ENCODE results near the gene NPTX1. TPM values are rescaled to one million over a fixed set of nuclear protein-coding genes. Genes with fewer than 3 reads are reported as not detected.

The NPTX1 gene
- total RNA-seq, 1 donor: under 0.01 TPM

DNA sequence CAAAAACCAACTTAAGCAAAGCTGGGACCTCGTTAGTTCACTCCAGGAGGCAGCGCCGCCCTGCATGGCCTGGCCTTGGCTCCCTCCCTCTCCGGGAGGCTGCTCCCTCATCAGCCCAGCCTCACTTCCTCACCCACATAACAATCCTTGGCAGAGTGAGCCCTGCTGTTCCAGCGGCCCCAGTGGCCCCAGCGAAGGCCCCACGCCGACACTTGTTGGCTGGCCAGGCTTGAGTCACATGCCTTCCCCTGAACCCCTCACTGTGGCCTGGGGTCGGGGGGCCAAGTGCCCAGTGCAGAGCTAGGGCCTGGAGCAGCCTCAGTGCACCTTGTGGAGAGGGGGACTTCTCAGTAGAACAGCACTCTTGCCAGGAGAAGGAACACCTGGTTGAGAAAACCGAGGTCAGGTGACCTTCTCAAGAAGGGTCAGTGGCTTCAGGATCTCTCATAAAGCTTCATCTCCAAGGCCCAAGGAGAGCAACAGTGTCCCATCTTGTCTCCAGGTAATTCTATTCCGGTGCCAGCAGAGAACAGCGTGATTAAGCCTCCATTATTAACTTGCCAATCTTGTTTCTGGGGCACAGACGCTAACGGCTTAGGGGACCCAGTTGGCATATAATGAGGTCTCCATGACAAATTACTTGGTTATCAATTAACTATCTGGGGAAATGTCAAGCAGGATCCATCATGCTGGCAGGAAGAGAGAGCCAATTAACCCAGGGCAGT lies 34.6 kb downstream of the NPTX1 start:
- no peaks in the 10 kb centered on the region for H3K27me3 ChIP-seq (ENCODE audit: insufficient read depth, low read length)
- H3K9me3 ChIP-seq (ENCODE audit: low read depth, low read length): no peaks in the 10 kb centered on the region
- no peak overlapping the region for H3K4me3 ChIP-seq (ENCODE audit: low read length)
- H3K4me1 ChIP-seq (ENCODE audit: insufficient read depth, low read length): no peaks in the 10 kb centered on the region

DNA sequence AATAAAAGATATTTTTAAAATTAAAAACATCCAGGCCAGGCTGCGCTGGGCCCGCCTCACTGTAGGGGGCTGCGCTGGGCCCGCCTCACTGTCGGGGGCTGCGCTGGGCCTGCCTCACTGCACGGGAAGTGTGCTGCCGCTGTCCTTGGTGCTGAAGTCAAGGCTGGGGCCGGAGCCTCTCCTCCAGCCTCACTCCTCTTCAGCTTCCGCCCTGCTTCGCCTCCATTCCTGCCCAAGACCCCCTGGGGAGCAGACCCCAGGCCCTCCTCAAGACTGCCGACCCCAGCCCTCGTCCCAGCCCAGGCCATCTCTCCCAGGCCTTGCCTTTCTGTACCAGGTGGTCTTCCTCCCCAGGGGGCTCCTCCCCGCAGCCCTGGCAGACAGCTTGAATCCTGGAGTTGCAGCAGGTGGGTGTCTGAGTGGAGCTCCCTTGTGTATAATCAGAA lies 35.3 kb downstream of the NPTX1 start:
- H3K4me1 ChIP-seq (ENCODE audit: insufficient read depth, low read length): no peaks in the 10 kb centered on the region
- no peaks in the 10 kb centered on the region for H3K9me3 ChIP-seq (ENCODE audit: low read depth, low read length)
- H3K4me3 ChIP-seq (ENCODE audit: low read length): no peak overlapping the region
- no peaks in the 10 kb centered on the region for H3K27me3 ChIP-seq (ENCODE audit: insufficient read depth, low read length)

DNA sequence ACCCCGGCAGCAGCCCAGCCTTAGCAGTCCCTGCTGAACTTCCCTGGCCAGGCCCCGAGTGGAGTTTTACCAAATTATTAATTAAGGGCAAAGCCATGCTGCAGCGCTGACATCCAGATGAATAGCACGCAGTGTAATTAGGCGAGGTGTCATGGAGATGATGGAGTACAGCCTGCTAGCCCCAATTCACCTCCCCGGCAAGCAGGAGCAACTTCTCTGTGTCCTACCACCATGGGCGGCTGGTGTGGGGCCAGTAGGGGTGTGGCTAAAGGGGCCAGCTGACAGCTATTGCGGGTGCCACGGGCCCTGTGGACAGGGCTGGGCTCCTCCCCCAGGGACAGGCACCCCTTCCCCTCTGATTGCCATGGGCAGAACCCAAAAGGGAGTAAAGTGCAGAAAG lies 36.9 kb downstream of the NPTX1 start:
- Histone ChIP-seq H3K9me3 (ENCODE audit: low read depth, low read length) (no peaks in the 10 kb centered on the region), H3K4me1 (ENCODE audit: insufficient read depth, low read length) (no peaks in the 10 kb centered on the region), H3K27me3 (ENCODE audit: insufficient read depth, low read length) (no peaks in the 10 kb centered on the region), H3K4me3 (ENCODE audit: low read length) (no peak overlapping the region)

DNA sequence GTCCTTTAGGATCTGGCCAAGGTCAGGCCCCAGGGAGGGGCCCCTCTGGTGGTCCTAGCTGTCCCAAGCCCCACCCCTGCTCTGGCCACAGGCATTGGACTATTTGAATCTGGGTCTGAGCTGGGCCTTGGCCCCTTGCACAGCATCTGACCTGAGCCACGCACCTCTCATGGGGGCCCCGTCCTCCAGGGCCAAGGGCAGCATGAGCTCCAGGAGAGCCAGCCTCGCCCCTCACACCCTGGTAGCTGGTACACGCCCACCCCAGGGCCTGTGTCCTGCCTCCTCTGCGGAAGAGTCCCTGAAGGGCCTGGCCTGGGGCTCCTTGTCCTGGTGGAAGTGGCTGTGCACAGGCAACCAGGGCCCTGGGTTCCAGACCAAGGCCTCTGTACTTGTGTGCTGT lies 37.6 kb downstream of the NPTX1 start:
- Histone ChIP-seq H3K4me1 (ENCODE audit: insufficient read depth, low read length) (no peaks in the 10 kb centered on the region), H3K27me3 (ENCODE audit: insufficient read depth, low read length) (no peaks in the 10 kb centered on the region), H3K9me3 (ENCODE audit: low read depth, low read length) (no peaks in the 10 kb centered on the region), H3K4me3 (ENCODE audit: low read length) (no peak overlapping the region)

DNA sequence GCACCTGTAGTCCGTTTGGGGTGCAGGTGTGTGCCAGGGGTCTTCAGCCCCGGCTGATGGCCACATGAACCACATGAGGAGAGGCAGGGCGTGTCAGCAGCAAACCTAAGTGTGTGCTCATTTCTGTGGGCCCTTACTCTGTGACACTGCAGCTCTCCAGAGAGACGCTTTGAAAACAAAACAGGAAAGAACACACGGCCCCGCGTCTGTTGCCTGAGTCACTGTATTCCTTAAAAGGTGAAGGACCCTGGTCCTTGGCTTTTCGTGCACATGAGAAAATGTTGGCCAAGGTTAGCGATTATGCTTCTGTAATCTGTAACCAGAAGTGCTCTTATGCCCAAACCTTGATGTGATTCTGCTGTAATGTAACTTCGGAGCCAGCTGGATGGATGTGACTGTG lies 38.9 kb downstream of the NPTX1 start:
- Histone ChIP-seq H3K9me3 (ENCODE audit: low read depth, low read length) (no peaks in the 10 kb centered on the region), H3K4me3 (ENCODE audit: low read length) (no peak overlapping the region), H3K27me3 (ENCODE audit: insufficient read depth, low read length) (no peaks in the 10 kb centered on the region), H3K4me1 (ENCODE audit: insufficient read depth, low read length) (no peaks in the 10 kb centered on the region)

DNA sequence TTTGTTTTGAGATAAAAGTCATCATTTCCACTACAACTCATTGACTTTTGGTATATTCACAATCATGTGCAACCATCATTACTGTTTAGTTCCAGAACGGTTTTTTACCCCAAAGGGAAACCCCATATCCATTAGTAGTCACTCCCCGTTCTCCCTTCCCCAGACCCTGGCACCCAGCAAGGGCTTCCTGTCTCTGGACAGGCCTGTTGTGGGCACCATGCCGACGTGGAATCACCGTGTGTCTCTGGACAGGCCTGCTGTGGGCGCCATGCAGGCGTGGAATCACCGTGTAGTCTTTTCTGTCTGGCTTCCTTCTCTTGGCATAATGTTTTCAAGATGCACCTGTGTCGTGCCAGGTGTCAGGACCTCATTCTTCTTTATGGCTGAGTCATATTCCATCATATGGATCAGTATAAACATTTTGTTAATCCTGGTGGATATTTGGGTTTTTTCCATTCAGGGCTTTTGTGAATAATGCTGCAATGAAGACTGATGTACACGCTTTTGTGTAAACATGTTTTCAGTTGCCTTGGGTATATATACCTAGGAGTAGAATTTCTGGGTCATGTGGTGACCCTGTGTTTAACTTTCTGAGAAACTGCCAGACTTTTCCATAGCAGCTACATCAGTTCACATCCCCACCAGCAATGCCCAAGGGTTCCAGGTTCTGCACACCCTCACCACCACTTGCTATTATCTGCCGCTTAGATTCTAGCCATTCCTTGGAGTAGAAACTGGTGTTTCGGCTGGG lies 42.3 kb downstream of the NPTX1 start:
- Histone ChIP-seq H3K9me3 (ENCODE audit: low read depth, low read length) (no peaks in the 10 kb centered on the region), H3K4me3 (ENCODE audit: low read length) (no peak overlapping the region), H3K27me3 (ENCODE audit: insufficient read depth, low read length) (no peaks in the 10 kb centered on the region), H3K4me1 (ENCODE audit: insufficient read depth, low read length) (no peaks in the 10 kb centered on the region)

DNA sequence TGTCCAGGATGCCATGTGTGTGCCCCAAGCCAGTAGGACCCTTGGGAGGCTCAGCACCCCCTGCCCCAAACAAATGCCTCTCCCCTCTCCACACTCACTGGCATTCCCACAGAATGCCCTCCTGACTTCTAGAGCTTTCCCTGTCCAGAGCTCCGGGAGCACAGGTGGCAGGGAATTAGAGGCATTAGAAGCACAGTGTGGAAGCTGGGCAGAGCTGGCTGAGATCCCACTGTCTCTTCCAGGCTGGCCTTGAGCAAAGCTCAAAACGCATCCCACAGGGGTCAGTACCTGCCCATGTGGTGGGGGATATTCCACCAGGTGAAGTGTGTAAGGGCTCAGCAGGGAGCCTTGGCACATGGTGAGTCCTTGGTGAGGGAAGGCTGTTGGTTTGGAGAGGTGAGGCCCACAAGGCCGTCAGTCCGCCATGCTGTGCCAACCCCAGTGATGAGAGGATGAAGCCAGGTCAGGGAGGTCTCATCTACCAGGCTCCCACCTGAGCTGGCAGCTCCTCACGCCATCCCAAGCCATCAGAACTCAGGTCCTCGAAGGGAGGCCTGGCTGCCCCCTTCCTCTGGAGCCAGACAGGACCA lies 43.4 kb downstream of the NPTX1 start:
- no peaks in the 10 kb centered on the region for H3K9me3 ChIP-seq (ENCODE audit: low read depth, low read length)
- H3K27me3 ChIP-seq (ENCODE audit: insufficient read depth, low read length): no peaks in the 10 kb centered on the region

DNA sequence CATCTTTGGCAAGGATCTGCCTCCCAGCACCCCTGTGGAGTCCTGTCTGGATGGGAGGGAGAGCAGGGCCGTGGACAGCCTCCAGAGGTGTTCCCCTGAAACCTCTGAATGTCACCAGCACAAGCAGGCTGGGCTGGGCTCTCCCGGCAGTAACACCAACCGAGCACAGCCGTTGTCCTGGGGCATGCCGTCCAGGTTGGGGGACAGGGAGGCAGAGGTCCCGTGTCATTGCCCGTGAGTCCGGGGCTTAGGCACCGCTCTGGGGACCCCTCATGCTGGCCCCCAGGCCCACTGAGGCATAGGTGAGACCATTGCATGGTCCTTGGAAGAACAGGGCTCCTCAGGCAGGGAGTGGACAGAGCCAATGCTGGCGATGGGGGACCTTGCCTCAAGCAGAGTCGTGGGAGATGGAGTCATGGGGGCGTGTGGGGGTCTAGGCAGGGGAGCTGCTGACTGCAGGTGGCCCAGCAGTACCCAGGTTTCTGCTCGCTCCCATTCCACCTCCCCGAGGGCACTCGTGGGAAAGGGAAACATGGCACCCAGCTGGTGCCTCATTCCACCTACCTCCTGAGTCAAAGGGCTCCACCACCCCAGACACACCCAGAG lies 44.0 kb downstream of the NPTX1 start:
- H3K4me3 ChIP-seq (ENCODE audit: low read length): no peak overlapping the region
- H3K9me3 ChIP-seq (ENCODE audit: low read depth, low read length): no peaks in the 10 kb centered on the region
- H3K4me1 ChIP-seq (ENCODE audit: insufficient read depth, low read length): no peaks in the 10 kb centered on the region
- H3K27me3 ChIP-seq (ENCODE audit: insufficient read depth, low read length): no peaks in the 10 kb centered on the region

More for the DNA sequence above, 43.4 kb downstream of the NPTX1 start:
- no peaks in the 10 kb centered on the region for H3K4me1 ChIP-seq (ENCODE audit: insufficient read depth, low read length)
- no peak overlapping the region for H3K4me3 ChIP-seq (ENCODE audit: low read length)

DNA sequence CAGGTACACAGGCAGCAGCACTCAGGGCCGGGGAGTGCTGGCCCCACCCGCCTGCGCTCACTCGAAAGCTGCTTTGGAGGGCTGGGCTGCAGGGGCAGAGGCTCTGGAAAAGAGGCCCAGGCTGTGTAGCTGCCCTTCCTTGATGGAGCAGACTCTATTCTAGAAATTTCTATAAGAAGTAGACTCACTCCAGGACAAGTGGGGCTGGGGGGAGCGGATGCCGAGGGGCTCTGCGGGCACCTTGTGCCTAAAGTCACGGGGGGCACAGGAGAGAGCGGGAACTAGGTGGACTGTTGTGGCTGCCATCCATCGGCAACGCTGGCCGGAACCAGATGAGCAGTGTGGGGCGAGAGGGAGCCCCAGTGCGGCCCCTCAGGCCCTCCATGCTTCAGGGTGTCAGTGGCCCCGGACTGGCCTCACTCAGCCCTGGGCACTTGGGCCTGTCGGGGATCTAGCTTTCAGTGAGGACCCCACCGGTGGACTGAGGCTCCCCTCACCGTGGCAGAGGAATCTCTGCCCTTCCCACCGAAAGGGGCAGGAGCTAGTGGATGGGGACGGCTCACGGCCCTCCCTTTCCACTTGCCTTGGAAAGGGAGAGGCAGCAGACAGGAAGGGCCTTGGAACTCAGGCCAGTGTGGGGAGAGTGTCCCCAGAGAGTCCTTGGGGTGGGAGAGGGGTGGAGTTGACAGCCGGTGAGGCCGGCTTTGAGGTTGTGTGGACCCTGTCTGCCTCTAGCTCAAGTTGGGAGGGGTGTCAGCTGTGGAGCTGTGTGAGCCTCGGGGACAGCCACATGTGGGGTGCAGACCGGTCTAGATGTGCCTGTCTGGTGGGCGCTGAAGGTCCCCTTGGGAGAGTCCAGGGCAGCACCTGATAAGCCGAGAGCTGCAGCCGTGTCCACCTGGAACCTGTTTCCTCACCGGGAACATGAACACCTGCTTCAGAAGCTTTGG lies 44.9 kb downstream of the NPTX1 start:
- Histone ChIP-seq H3K9me3 (ENCODE audit: low read depth, low read length) (no peaks in the 10 kb centered on the region), H3K27me3 (ENCODE audit: insufficient read depth, low read length) (no peaks in the 10 kb centered on the region), H3K4me3 (ENCODE audit: low read length) (no peak overlapping the region), H3K4me1 (ENCODE audit: insufficient read depth, low read length) (peaks cover 5% of the 10 kb centered on the region)

DNA sequence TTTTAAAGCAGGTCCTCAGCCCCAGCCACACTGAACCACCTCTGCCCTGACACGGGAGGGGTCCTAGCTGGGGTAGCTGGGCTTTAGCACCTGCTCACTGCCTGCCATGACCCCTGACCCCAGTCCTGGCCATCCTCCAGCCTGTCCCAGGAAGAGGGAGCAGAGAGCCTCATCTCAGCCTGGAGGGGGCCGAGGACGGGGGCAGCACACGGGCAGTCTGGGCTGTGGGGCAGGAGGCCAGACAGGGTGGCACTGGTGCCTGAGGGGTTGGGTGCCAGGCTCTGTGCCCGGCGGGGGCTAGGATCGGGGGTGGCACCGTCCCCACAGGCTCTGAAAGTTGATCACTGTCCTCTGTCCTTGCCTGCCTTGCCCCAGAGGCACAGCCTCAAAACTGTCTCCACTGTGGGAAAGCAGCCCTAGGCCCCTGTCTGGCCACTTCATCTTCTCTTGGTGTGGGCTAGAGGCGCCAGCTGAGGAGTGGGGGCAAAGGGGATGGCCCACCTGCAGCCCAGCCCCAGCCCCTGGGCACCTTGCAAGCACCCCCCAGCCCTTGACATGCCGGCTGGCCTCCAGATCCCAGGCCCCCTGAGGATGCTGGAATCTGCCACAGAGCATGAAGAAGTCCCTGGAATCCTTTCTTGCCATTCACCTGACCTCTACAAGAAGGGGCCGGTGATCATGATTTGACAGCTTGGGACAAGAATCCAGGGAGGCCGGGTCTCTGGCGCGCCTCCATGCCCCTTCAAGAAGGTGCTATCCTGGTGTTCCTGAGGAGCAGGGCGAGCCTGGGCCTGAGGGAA lies 45.8 kb downstream of the NPTX1 start:
- H3K4me1 ChIP-seq (ENCODE audit: insufficient read depth, low read length): peaks cover 6% of the 10 kb centered on the region
- no peak overlapping the region for H3K4me3 ChIP-seq (ENCODE audit: low read length)

DNA sequence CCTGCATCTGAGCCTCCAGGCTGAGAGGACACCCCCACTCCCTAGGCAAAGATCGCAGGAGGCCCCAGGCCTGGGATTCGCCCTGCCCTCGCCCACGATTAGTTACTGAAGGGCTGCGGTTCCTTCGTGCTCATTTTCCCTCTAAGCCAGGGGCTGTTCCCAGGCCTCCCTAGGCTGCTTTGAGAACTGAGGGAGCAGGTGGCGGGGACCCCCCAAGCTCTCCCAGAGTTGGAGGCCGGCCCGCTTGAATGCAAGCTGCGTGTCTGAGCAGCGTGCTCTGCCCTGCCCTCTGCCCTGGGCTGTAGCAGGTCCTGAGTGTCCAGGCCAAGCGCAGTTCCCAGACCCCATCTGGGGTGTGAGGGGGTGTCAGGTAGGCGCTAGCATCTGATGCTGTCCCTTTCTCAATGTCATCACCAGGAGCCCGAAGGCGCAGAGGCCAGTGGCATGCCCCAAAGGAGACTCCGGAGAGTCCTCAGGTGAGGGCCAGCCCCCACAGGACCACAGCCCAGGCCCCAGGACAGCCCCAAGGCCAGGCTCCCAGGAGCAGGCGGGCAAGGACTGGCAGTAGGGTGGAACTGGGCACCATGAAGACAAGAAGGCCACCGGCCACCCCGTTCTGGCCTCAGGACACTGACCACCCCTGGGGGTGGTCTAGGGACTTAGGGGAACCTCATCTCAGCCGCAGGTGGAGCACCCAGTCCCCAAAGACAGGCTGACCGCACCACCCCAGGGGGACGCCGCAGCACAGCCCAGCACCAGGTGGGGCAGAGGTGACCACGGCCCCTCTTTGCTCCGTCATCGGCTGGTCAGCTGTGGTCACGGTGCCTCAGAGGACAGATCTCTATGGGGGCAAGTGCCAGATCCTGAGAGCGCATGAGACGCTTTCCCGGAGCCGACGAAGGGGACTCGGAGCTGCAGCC lies 46.8 kb downstream of the NPTX1 start:
- Histone ChIP-seq H3K4me3 (ENCODE audit: low read length) (no peak overlapping the region), H3K4me1 (ENCODE audit: insufficient read depth, low read length) (peaks cover 6% of the 10 kb centered on the region), H3K9me3 (ENCODE audit: low read depth, low read length) (no peaks in the 10 kb centered on the region), H3K27me3 (ENCODE audit: insufficient read depth, low read length) (no peaks in the 10 kb centered on the region)

More for the DNA sequence above, 45.8 kb downstream of the NPTX1 start:
- no peaks in the 10 kb centered on the region for H3K9me3 ChIP-seq (ENCODE audit: low read depth, low read length)
- H3K27me3 ChIP-seq (ENCODE audit: insufficient read depth, low read length): no peaks in the 10 kb centered on the region

DNA sequence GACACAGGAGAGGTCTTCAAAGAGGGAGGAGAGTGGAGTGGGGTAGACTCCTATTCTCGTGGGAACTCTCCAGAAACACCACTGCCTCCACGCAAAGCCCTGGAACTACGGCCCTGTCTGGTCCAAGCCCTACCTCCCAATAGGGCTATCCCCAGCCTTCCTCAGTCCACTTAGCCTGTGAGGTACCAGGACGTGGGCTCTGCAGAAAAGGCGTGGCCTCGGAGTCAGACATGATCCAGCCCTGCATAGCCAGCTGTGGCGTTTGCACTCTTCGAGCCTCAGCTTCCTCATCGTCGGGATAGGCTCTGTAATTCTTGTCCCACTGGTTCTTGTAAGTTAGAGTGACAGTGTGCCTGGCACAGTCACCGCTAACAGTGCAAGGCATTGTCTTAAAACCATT lies 47.6 kb downstream of the NPTX1 start:
- Histone ChIP-seq H3K4me1 (ENCODE audit: insufficient read depth, low read length) (peaks cover 12% of the 10 kb centered on the region), H3K9me3 (ENCODE audit: low read depth, low read length) (no peaks in the 10 kb centered on the region), H3K4me3 (ENCODE audit: low read length) (no peak overlapping the region), H3K27me3 (ENCODE audit: insufficient read depth, low read length) (no peaks in the 10 kb centered on the region)

DNA sequence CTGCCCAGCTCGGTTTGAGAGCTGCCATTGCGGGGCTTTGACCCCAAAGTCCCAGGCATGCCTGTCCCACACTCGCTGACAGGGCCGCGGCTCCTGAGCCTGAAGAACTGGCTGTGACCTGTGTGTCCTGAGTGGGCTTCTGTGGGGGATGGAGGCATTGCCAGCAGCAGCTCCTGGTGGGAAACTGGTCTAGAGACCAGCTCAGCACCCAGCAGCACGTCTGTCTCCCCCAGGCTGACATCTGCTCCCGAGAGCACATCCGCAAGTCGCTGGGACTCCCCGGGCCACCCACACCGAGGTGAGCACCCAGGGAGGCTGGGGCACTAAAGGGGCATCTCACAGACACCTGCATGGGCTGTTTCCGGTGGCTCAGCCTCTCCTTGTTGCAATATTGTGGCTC lies 48.0 kb downstream of the NPTX1 start:
- H3K4me3 ChIP-seq (ENCODE audit: low read length): no peak overlapping the region
- no peaks in the 10 kb centered on the region for H3K27me3 ChIP-seq (ENCODE audit: insufficient read depth, low read length)
- H3K9me3 ChIP-seq (ENCODE audit: low read depth, low read length): no peaks in the 10 kb centered on the region

More for the DNA sequence above, 48.0 kb downstream of the NPTX1 start:
- H3K4me1 ChIP-seq (ENCODE audit: insufficient read depth, low read length): peaks cover 12% of the 10 kb centered on the region

Measured in mononuclear cell (primary cell).